Measurements from ENCODE around the gene SORCS2. TPM values are rescaled to one million over a fixed set of nuclear protein-coding genes. Genes with fewer than 3 reads are reported as not detected.

The SORCS2 gene
- total and polyA plus RNA-seq, 2 donors (not counting 1 experiment from before 2014, with no cell fraction given) = not detected

DNA sequence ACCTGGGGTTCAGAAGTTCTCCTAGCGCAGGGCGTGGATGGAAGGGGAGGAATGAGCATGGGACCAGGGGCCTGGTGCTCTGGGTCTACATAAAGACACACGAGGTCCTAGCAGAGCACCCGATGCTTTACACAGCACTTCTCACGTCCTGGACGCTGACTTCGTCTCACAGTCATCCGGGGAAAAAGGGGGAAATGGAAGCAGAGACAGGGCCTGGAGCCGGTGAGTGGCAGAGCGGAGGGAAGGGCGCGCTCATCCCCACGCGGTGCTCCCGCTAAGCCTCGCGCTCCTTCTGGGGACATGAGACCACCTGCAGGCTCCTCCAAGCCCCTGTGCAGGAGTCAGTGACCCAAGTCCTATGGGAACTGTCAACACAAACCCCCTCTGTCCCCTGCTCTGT, 589.7 kb downstream of the SORCS2 start:
- POLR2A ChIA-PET = no interaction called here
- no peaks in the 10 kb centered on the region for H3K36me3 ChIP-seq (replicated peaks in 1 of 2; ENCODE audit: control extremely low read depth in 1 of 2, control insufficient read depth in 1 of 2, extremely low read depth in 1 of 2, insufficient read depth in 2 of 2, low read length in 1 of 2)
- H3K79me2 ChIP-seq (ENCODE audit: control insufficient read depth, insufficient read depth, low read length) = no peaks in the 10 kb centered on the region
- H2AFZ ChIP-seq (ENCODE audit: insufficient read depth, low read depth, low read length, poor library complexity, severe bottlenecking) = no peak overlapping the region
- no peak overlapping the region for H3K27ac ChIP-seq (ENCODE audit: low read length in 2 of 2)
- no peaks in the 10 kb centered on the region for H4K20me1 ChIP-seq (ENCODE audit: control insufficient read depth, insufficient read depth, low read length, poor library complexity, severe bottlenecking)
- Mint-ChIP-seq H3K4me3 (no peak overlapping the region), H3K4me1 (no peaks in the 10 kb centered on the region), H3K27ac (no peak overlapping the region), H3K27me3 (peaks cover 8% of the 10 kb centered on the region), H3K9me3 (ENCODE audit: insufficient read depth) (no peaks in the 10 kb centered on the region)
- ATAC-seq (ENCODE audit: low read depth) = no peak
- no peak overlapping the region for H3K4me2 ChIP-seq (replicated peaks; ENCODE audit: low read depth, low read length, poor library complexity, severe bottlenecking)
- H3K9me3 ChIP-seq (ENCODE audit: control extremely low read depth in 1 of 3, control insufficient read depth in 2 of 3, insufficient read depth in 1 of 3, low read length in 2 of 3) = no peaks in the 10 kb centered on the region
- no peak overlapping the region for H3K9ac ChIP-seq (ENCODE audit: low read length)
- H3K27me3 ChIP-seq (replicated peaks in 1 of 4; ENCODE audit: control extremely low read depth in 1 of 4, control insufficient read depth in 3 of 4, insufficient read depth in 4 of 4, low read length in 3 of 4) = no peaks in the 10 kb centered on the region
- no peaks in the 10 kb centered on the region for H3K4me1 ChIP-seq (ENCODE audit: control insufficient read depth in 2 of 2, insufficient read depth in 2 of 2, low read length in 2 of 2)
- TF ChIP-seq, protein P1, sequence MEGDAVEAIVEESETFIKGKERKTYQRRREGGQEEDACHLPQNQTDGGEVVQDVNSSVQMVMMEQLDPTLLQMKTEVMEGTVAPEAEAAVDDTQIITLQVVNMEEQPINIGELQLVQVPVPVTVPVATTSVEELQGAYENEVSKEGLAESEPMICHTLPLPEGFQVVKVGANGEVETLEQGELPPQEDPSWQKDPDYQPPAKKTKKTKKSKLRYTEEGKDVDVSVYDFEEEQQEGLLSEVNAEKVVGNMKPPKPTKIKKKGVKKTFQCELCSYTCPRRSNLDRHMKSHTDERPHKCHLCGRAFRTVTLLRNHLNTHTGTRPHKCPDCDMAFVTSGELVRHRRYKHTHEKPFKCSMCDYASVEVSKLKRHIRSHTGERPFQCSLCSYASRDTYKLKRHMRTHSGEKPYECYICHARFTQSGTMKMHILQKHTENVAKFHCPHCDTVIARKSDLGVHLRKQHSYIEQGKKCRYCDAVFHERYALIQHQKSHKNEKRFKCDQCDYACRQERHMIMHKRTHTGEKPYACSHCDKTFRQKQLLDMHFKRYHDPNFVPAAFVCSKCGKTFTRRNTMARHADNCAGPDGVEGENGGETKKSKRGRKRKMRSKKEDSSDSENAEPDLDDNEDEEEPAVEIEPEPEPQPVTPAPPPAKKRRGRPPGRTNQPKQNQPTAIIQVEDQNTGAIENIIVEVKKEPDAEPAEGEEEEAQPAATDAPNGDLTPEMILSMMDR (IDR thresholded peaks at IDR 0.05) = no peak
- no peak for TF ChIP-seq EZH2 (IDR thresholded peaks at IDR 0.05; ENCODE audit: borderline replicate concordance, insufficient read depth, low read depth, low read length, poor library complexity, severe bottlenecking)
- no peak overlapping the region for H3K4me3 ChIP-seq (ENCODE audit: control extremely low read depth in 1 of 5, extremely low read depth in 1 of 5, insufficient read depth in 1 of 5, low read depth in 2 of 5, low read length in 4 of 5)
- 91% methylated on average over 17 of the region's 17 CpGs for WGBS (ENCODE audit: insufficient coverage)
- DNase-seq = no peak
- CTCF ChIA-PET = interaction anchor here (1.2 kb wide), 1 partner anchor 20 kb away, joined by 3 read pairs; no protein-coding TSS in a partner anchor
- intact Hi-C loops (cut with micrococcal nuclease) = no loop called here

DNA sequence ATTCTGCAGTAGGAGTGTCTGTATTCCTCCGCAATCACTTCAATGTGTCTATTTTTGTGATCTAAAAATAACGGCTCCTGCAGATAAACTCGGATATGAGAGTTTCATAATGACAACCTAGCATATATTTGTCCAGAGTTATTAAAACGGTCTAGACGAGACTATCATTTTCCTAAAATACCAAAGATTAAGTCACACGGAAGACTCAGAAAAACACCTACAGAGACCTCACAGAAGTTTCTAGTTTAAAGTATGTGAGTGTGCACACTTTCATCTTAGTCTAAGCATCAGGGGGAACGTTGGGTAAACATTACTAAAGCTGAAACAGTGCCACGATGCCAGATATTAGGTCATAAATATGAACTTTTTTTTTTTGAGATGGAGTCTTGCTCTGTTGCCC, 590.4 kb downstream of the SORCS2 start:
- DNase-seq (no peak), ATAC-seq (ENCODE audit: low read depth) (no peak)
- Histone ChIP-seq H2AFZ (ENCODE audit: insufficient read depth, low read depth, low read length, poor library complexity, severe bottlenecking) (no peak overlapping the region), H3K36me3 (replicated peaks in 1 of 2; ENCODE audit: control extremely low read depth in 1 of 2, control insufficient read depth in 1 of 2, extremely low read depth in 1 of 2, insufficient read depth in 2 of 2, low read length in 1 of 2) (no peaks in the 10 kb centered on the region), H3K9me3 (ENCODE audit: control extremely low read depth in 1 of 3, control insufficient read depth in 2 of 3, insufficient read depth in 1 of 3, low read length in 2 of 3) (no peaks in the 10 kb centered on the region), H3K4me1 (ENCODE audit: control insufficient read depth in 2 of 2, insufficient read depth in 2 of 2, low read length in 2 of 2) (no peaks in the 10 kb centered on the region), H3K27me3 (replicated peaks in 1 of 4; ENCODE audit: control extremely low read depth in 1 of 4, control insufficient read depth in 3 of 4, insufficient read depth in 4 of 4, low read length in 3 of 4) (no peaks in the 10 kb centered on the region), H3K4me3 (ENCODE audit: control extremely low read depth in 1 of 5, extremely low read depth in 1 of 5, insufficient read depth in 1 of 5, low read depth in 2 of 5, low read length in 4 of 5) (no peak overlapping the region), H3K27ac (ENCODE audit: low read length in 2 of 2) (no peak overlapping the region), H3K79me2 (ENCODE audit: control insufficient read depth, insufficient read depth, low read length) (no peaks in the 10 kb centered on the region), H4K20me1 (ENCODE audit: control insufficient read depth, insufficient read depth, low read length, poor library complexity, severe bottlenecking) (no peaks in the 10 kb centered on the region), H3K4me2 (replicated peaks; ENCODE audit: low read depth, low read length, poor library complexity, severe bottlenecking) (no peak overlapping the region), H3K9ac (ENCODE audit: low read length) (no peak overlapping the region)
- no CpG with 5 or more reads among the region's 8 CpGs for WGBS (ENCODE audit: insufficient coverage)
- Mint-ChIP-seq H3K4me1 (no peaks in the 10 kb centered on the region), H3K27me3 (peaks cover 8% of the 10 kb centered on the region), H3K27ac (no peak overlapping the region), H3K4me3 (no peak overlapping the region), H3K9me3 (ENCODE audit: insufficient read depth) (no peaks in the 10 kb centered on the region)
- intact Hi-C loops (cut with micrococcal nuclease) = no loop called here
- CTCF ChIA-PET = no interaction called here
- TF ChIP-seq, protein P1 (IDR thresholded peaks at IDR 0.05) = no peak
- no peak for TF ChIP-seq EZH2 (IDR thresholded peaks at IDR 0.05; ENCODE audit: borderline replicate concordance, insufficient read depth, low read depth, low read length, poor library complexity, severe bottlenecking)
- POLR2A ChIA-PET = no interaction called here
